NB4 (cell line): ENCODE results near the gene GLT1D1.

Experiments
- CTCF ChIP-seq: IDR thresholded peaks from one replicate; pipeline ENCODE4 v1.5.1; 2012; ENCODE audit warnings: low read depth, low read length
- MYC ChIP-seq: IDR thresholded peaks from 2 replicates; pipeline ENCODE4 v1.6.1; 2011; ENCODE audit warnings: low read depth, low read length
- POLR2A ChIP-seq: IDR thresholded peaks from 2 replicates; pipeline ENCODE4 v1.6.1; 2011; ENCODE audit warnings: mild to moderate bottlenecking; ENCODE audit not compliant: insufficient read length; ENCODE audit errors: extremely low read depth

GRCh38 chr12:128909653-128910052, 56.4 kb downstream of the GLT1D1 start:
- no peak for TF ChIP-seq POLR2A
- TF ChIP-seq CTCF: no peak
- no peak for TF ChIP-seq MYC
